Small intestine (tissue), 7 donors: ENCODE measurements around the gene GDI2. TPM values are rescaled to one million over a fixed set of nuclear protein-coding genes. Genes with fewer than 3 reads are reported as not detected.

Source experiments
- DNase-seq, 2 donors: peaks; one replicate each; pipeline versions ENCODE4 v3.0.0 to v3.0.0-alpha.2; 2013
- FAIRE-seq: peaks from 2 replicates; lab custom pipeline; 2012; peaks lifted over from hg19 to GRCh38; lab: Jason Lieb, UNC
- H3K27ac ChIP-seq, 3 donors: one replicate each; pipeline ENCODE4 v1.5.1; 2013; ENCODE audit warnings: low read length in 2 of 3, mild to moderate bottlenecking in 2 of 3, control low read depth in 1 of 3, inconsistent platforms in 1 of 3, low read depth in 1 of 3, moderate library complexity in 1 of 3
- H3K27me3 ChIP-seq, 3 donors: one replicate each; pipeline ENCODE4 v1.6.1; 2013; ENCODE audit warnings: low read length in 3 of 3, inconsistent platforms in 1 of 3; ENCODE audit not compliant: control insufficient read depth in 3 of 3, insufficient read depth in 3 of 3
- H3K36me3 ChIP-seq, 3 donors: one replicate each; pipeline ENCODE4 v1.6.1; 2013; ENCODE audit warnings: low read length in 3 of 3, inconsistent platforms in 1 of 3, low read depth in 1 of 3, mild to moderate bottlenecking in 1 of 3, moderate library complexity in 1 of 3; ENCODE audit not compliant: control insufficient read depth in 3 of 3, insufficient read depth in 2 of 3
- H3K4me1 ChIP-seq, 3 donors: one replicate each; pipeline ENCODE4 v1.6.1; 2013; ENCODE audit warnings: low read length in 2 of 3, inconsistent platforms in 1 of 3, low read depth in 1 of 3, mild to moderate bottlenecking in 1 of 3, moderate library complexity in 1 of 3; ENCODE audit not compliant: control insufficient read depth in 3 of 3, insufficient read depth in 2 of 3
- H3K4me3 ChIP-seq, 3 donors: one replicate each; pipeline ENCODE4 v1.5.1; 2013; ENCODE audit warnings: low read length in 3 of 3, control low read depth in 1 of 3, inconsistent platforms in 1 of 3, low read depth in 1 of 3, mild to moderate bottlenecking in 1 of 3, moderate library complexity in 1 of 3
- H3K9me3 ChIP-seq, 2 donors: one replicate each; pipeline ENCODE4 v1.6.1; 2013; ENCODE audit warnings: low read depth in 1 of 2, low read length in 1 of 2; ENCODE audit not compliant: control insufficient read depth in 2 of 2, insufficient read depth in 1 of 2
- WGBS, 3 donors: extraction: QIAGEN DNeasy Blood & Tissue Kit; methylation state at CpG; one replicate each; pipeline ENCODE4 v1.1.7; 2013; 5-methylcytosine and 5-hydroxymethylcytosine counted together
- polyA plus RNA-seq, 4 donors: library from polyadenylated mRNA; stranded (reverse) in 3 of 4; unstranded in 1 of 4; fragments of 200-250 nt in 3 of 4; fragments of 120-200 nt in 1 of 4; gene quantifications; one replicate each; pipeline versions ENCODE4 v1.2.1 to v1.2.3, GENCODE V29; 2013
- donor health status: healthy with polysubstance abuse.
- donor health status: control.
- donor health status: control.
- donor health status: Bipolar disorder and iron deficiency.
- donor health status: healthy.

The GDI2 gene
- polyA plus RNA-seq, 4 donors: 226 to 322 (median 241) TPM

GRCh38 chr10:5817322-5818047 is 4.3 kb upstream of the GDI2 start:
- no peak for FAIRE-seq
- Histone ChIP-seq H3K4me3 (no peak overlapping the region), H3K27me3 (no peaks in the 10 kb centered on the region), H3K9me3 (no peaks in the 10 kb centered on the region), H3K4me1 (peaks cover 0 to 12% (median 6%) of the 10 kb centered on the region in 3 donors), H3K27ac (no peak overlapping the region), H3K36me3 (no peaks in the 10 kb centered on the region)
- 79 to 91% (median 87%) methylated on average over 4 of the region's 4 CpGs for WGBS, 3 donors
- no peak for DNase-seq

- Histone ChIP-seq H3K4me1 (peaks cover 0 to 12% (median 6%) of the 10 kb centered on the region in 3 donors), H3K9me3 (no peaks in the 10 kb centered on the region), H3K27ac (no peak overlapping the region), H3K36me3 (no peaks in the 10 kb centered on the region), H3K4me3 (no peak overlapping the region), H3K27me3 (no peaks in the 10 kb centered on the region)
- DNase-seq: no peak
- FAIRE-seq: no peak
Observed at GRCh38 chr10:5816170-5816569, 2.9 kb upstream of the GDI2 start.

- FAIRE-seq: no peak
- Histone ChIP-seq H3K27ac (peak overlapping the region; percentile 97 to 99 (median 98)), H3K27me3 (no peaks in the 10 kb centered on the region), H3K36me3 (no peaks in the 10 kb centered on the region), H3K4me3 (peak overlapping the region; percentile 54 to 88 (median 78)), H3K9me3 (no peaks in the 10 kb centered on the region), H3K4me1 (peaks cover 0 to 22% (median 10%) of the 10 kb centered on the region in 3 donors)
- WGBS, 3 donors: 22 to 29% (median 24%) methylated on average over 11 to 12 of the region's 12 CpGs
- no peak for DNase-seq
Observed at GRCh38 chr10:5814110-5815107, 1.2 kb upstream of the GDI2 start.

- peaks cover 0 to 24% (median 12%) of the 10 kb centered on the region in 3 donors for H3K4me1 ChIP-seq
- H3K4me3 ChIP-seq: peak overlapping the region; percentile 58 to 88 (median 78)
- peak overlapping the region; percentile 92 to 99 (median 98) for H3K27ac ChIP-seq
- H3K27me3 ChIP-seq: no peaks in the 10 kb centered on the region
- DNase-seq: no peak
- WGBS, 3 donors: 0 to 1% (median 0%) methylated on average over 28 to 29 of the region's 29 CpGs
- H3K9me3 ChIP-seq: no peaks in the 10 kb centered on the region
- FAIRE-seq: no peak
- H3K36me3 ChIP-seq: peaks cover 0 to 5% (median 0%) of the 10 kb centered on the region in 3 donors
Observed at GRCh38 chr10:5813091-5813340, 218 bp downstream of the GDI2 start.

- peak; percentile 40 to 69 for DNase-seq
- H3K9me3 ChIP-seq: no peaks in the 10 kb centered on the region
- FAIRE-seq: no peak
- peak overlapping the region; percentile 58 to 88 (median 78) for H3K4me3 ChIP-seq
- H3K36me3 ChIP-seq: peaks cover 0 to 7% (median 0%) of the 10 kb centered on the region in 3 donors
- no peaks in the 10 kb centered on the region for H3K27me3 ChIP-seq
- WGBS, 3 donors: 0 to 1% (median 0%) methylated on average over 28 to 49 of the region's 49 CpGs
- peak overlapping the region; percentile 92 to 99 (median 98) for H3K27ac ChIP-seq
- peaks cover under 1 to 26% (median 12%) of the 10 kb centered on the region in 3 donors for H3K4me1 ChIP-seq
Observed at GRCh38 chr10:5812283-5813090, 747 bp downstream of the GDI2 start.

- peak overlapping the region; percentile 19 to 55 (median 32) for H3K4me3 ChIP-seq
- DNase-seq (peak in 1 of 2 donors; percentile 34), FAIRE-seq (no peak)
- no peaks in the 10 kb centered on the region for H3K9me3 ChIP-seq
- WGBS, 3 donors: 1 to 4% (median 3%) methylated on average over 6 of the region's 6 CpGs
- H3K27ac ChIP-seq: peak overlapping the region; percentile 5 to 41 (median 32)
- peaks cover 0 to 7% (median 0%) of the 10 kb centered on the region in 3 donors for H3K36me3 ChIP-seq
- H3K27me3 ChIP-seq: no peaks in the 10 kb centered on the region
- peaks cover 6 to 26% (median 16%) of the 10 kb centered on the region in 3 donors for H3K4me1 ChIP-seq
Observed at GRCh38 chr10:5811387-5811821, 1.8 kb downstream of the GDI2 start.

GRCh38 chr10:5810225-5810624 is 3.0 kb downstream of the GDI2 start:
- DNase-seq (no peak), FAIRE-seq (no peak)
- 26 to 49% (median 46%) methylated on average over 2 of the region's 2 CpGs for WGBS, 3 donors
- Histone ChIP-seq H3K9me3 (no peaks in the 10 kb centered on the region), H3K4me3 (peak overlapping the region in 1 of 3 donors; percentile 43), H3K27me3 (no peaks in the 10 kb centered on the region), H3K4me1 (peaks cover 8 to 26% (median 16%) of the 10 kb centered on the region in 3 donors), H3K36me3 (peaks cover 0 to 11% (median 0%) of the 10 kb centered on the region in 3 donors), H3K27ac (peak overlapping the region in 1 of 3 donors; percentile 64)
